ENCODE data around the gene CLNK. TPM values are rescaled to one million over a fixed set of nuclear protein-coding genes. Genes with fewer than 3 reads are reported as not detected.

The CLNK gene
- total and polyA plus RNA-seq, 2 of the 8 experiments (the other 6 are each of a cell fraction or from before 2014, with no cell fraction given), result not detected

GRCh38 chr4:10688846-10689245 is 4.3 kb upstream of the CLNK start:
- H3K56ac ChIP-seq (replicated peaks; ENCODE audit: insufficient read length, low read depth, low read length), result no peak overlapping the region
- no peak overlapping the region for H3K23ac ChIP-seq (ENCODE audit: insufficient read length)
- no peak overlapping the region for H2BK15ac ChIP-seq (ENCODE audit: low read length)
- H3K36me3 ChIP-seq (ENCODE audit: control insufficient read depth in 2 of 4, insufficient read depth in 4 of 4, low read length in 3 of 4), result no peaks in the 10 kb centered on the region
- H3K79me1 ChIP-seq (ENCODE audit: low read depth, low read length), result no peaks in the 10 kb centered on the region
- no peaks in the 10 kb centered on the region for H3K9me3 ChIP-seq (ENCODE audit: insufficient read depth in 2 of 2, low read depth in 1 of 2, low read length in 1 of 2)
- H3K4me3 ChIP-seq (ENCODE audit: extremely low read depth in 1 of 4, insufficient read depth in 2 of 4, low read depth in 3 of 4, low read length in 4 of 4), result no peak overlapping the region
- ChIA-PET POLR2A (ENCODE audit: partially characterized antibody) (no interaction called here), CTCF (ENCODE audit: partially characterized antibody) (no interaction called here)
- no peak overlapping the region for H2BK5ac ChIP-seq (ENCODE audit: low read depth, low read length)
- no peak overlapping the region for H2BK20ac ChIP-seq (ENCODE audit: low read length)
- no peak overlapping the region for H2BK12ac ChIP-seq (ENCODE audit: low read depth, low read length)
- no peaks in the 10 kb centered on the region for H3K27me3 ChIP-seq (replicated peaks in 1 of 4; ENCODE audit: control insufficient read depth in 3 of 4, extremely low read depth in 1 of 4, insufficient read depth in 3 of 4, low read length in 3 of 4)
- peaks cover 0 to 4% (median 0%) of the 10 kb centered on the region in 4 experiments; a peak in 2 of 7 replicates for H3K4me1 ChIP-seq (replicated peaks in 1 of 4; ENCODE audit: control insufficient read depth in 3 of 4, insufficient read depth in 4 of 4, low read length in 3 of 4)
- no peak overlapping the region for H2BK120ac ChIP-seq (replicated peaks; ENCODE audit: low read depth, low read length)
- no peak overlapping the region for H2AK5ac ChIP-seq (ENCODE audit: low read depth, low read length)
- no peak overlapping the region for H3K4me2 ChIP-seq (ENCODE audit: insufficient read depth in 1 of 2, low read depth in 2 of 2, low read length in 2 of 2)
- H3K4ac ChIP-seq (replicated peaks; ENCODE audit: insufficient read length, low read depth, low read length), result no peak overlapping the region
- no peaks in the 10 kb centered on the region for H4K20me1 ChIP-seq (replicated peaks in 1 of 2; ENCODE audit: control insufficient read depth in 1 of 2, insufficient read depth in 2 of 2, low read length in 2 of 2)
- H3K18ac ChIP-seq (ENCODE audit: extremely low read depth, low read length), result no peak overlapping the region
- H4K91ac ChIP-seq (replicated peaks; ENCODE audit: insufficient read length, low read length), result no peak overlapping the region
- H3K23me2 ChIP-seq (ENCODE audit: low read depth, low read length), result no peaks in the 10 kb centered on the region
- DNase-seq (ENCODE audit: low read depth in 1 of 2, low spot score in 2 of 2) (no peak), FAIRE-seq (no peak)
- 80% methylated on average over 6 of the region's 6 CpGs; no CpG with 5 or more reads in 1 of the 2 experiments for WGBS, 2 experiments (ENCODE audit: extremely low coverage in 1 of 2, insufficient coverage in 1 of 2, insufficient read length in 1 of 2, insufficient replicate concordance in 2 of 2, low coverage in 1 of 2, low lambda C conversion rate in 2 of 2, missing lambda C conversion rate in 1 of 2)
- no peak overlapping the region for H4K8ac ChIP-seq (ENCODE audit: extremely low read depth, insufficient read depth, low read length)
- no peaks in the 10 kb centered on the region for H3K79me2 ChIP-seq (ENCODE audit: control insufficient read depth in 1 of 2, insufficient read depth in 2 of 2, low read length in 2 of 2)
- H3K9ac ChIP-seq (replicated peaks in 1 of 4; ENCODE audit: extremely low read depth in 1 of 4, low read depth in 3 of 4, low read length in 3 of 4), result no peak overlapping the region
- H3K27ac ChIP-seq (ENCODE audit: low read depth, low read length), result no peak overlapping the region
- H4K5ac ChIP-seq (ENCODE audit: insufficient read length, low read depth, low read length), result no peak overlapping the region
- no peak overlapping the region for H3K14ac ChIP-seq (ENCODE audit: insufficient read length)
- no peak overlapping the region for H2AFZ ChIP-seq (ENCODE audit: low read length)
- TF ChIP-seq SUZ12 (IDR thresholded peaks at IDR 0.05; ENCODE audit: low read length) (no peak), KDM5A (IDR thresholded peaks at IDR 0.05; ENCODE audit: low read length) (no peak), CBX8 (IDR thresholded peaks at IDR 0.05; ENCODE audit: borderline replicate concordance, low read depth, low read length) (no peak), TEAD4 (IDR thresholded peaks at IDR 0.05; ENCODE audit: low read depth, low read length) (no peak), ATF3 (IDR thresholded peaks at IDR 0.05; ENCODE audit: insufficient read depth, low read depth, low read length) (no peak), FOSL1 (IDR thresholded peaks at IDR 0.05; ENCODE audit: insufficient read depth, low read depth, low read length) (no peak), CHD2 (IDR thresholded peaks at IDR 0.05; ENCODE audit: low read length) (no peak), GABPA (IDR thresholded peaks at IDR 0.05; ENCODE audit: borderline replicate concordance, insufficient read depth, low read length) (no peak), NRF1 (IDR thresholded peaks at IDR 0.05; ENCODE audit: low read depth, low read length) (no peak), SP4 (IDR thresholded peaks at IDR 0.05; ENCODE audit: low read length) (no peak), SAP30 (IDR thresholded peaks at IDR 0.05; ENCODE audit: insufficient read depth, insufficient replicate concordance, low read length) (no peak), GTF2F1 (IDR thresholded peaks at IDR 0.05; ENCODE audit: borderline replicate concordance, low read depth, low read length) (no peak), ATF2 (IDR thresholded peaks at IDR 0.05; ENCODE audit: low read length) (no peak)
